ENCODE data around the gene GRSF1.

- TF ChIP-seq POU6F1 (CRISPR knock-in tag; IDR thresholded peaks at IDR 0.05; ENCODE audit: borderline replicate concordance, low read depth): no peak
- TF ChIP-seq CSDC2 (CRISPR knock-in tag; IDR thresholded peaks at IDR 0.05): no peak
- TF ChIP-seq ARNTL (CRISPR knock-in tag; IDR thresholded peaks at IDR 0.05; ENCODE audit: borderline replicate concordance, low read depth): no peak
These were observed 21.4 kb downstream of the GRSF1 start for GRCh38 chr4:70818173-70818855.

Measured in SK-N-SH treated with all-trans-retinoic acid at 6 μM for 48 hours (cell line).